ENCODE data around the gene ANKMY1. TPM values are rescaled to one million over a fixed set of nuclear protein-coding genes. Genes with fewer than 3 reads are reported as not detected.
"Not testable (repeated sequence)": the region's sequence is repeated elsewhere in the genome, so short reads cannot be mapped to it uniquely, and the experiment has no call there.

Gene ANKMY1
- total and polyA plus RNA-seq, 4 donors, result 9.3 to 34.8 (median 14.8) TPM

GRCh38 chr2:240524963-240525718 is 32.6 kb downstream of the ANKMY1 start:
- peaks cover 0 to 22% (median 8%) of the 10 kb centered on the region in 4 donors for H3K36me3 ChIP-seq (ENCODE audit: control insufficient read depth in 4 of 4, insufficient read depth in 4 of 4, low read length in 4 of 4)
- ATAC-seq (ENCODE audit: insufficient read depth, low FRiP score), result no peak

GRCh38 chr2:240523451-240524281 is 34.1 kb downstream of the ANKMY1 start:
- no peak overlapping the region for H3K9ac ChIP-seq (ENCODE audit: insufficient read depth in 1 of 2, low read length in 2 of 2)
- no peak overlapping the region for H3K4me3 ChIP-seq
- peaks cover 0 to 11% (median 5%) of the 10 kb centered on the region in 3 donors for H3K27me3 ChIP-seq (ENCODE audit: control insufficient read depth in 3 of 3, insufficient read depth in 3 of 3, low read length in 2 of 3)
- ATAC-seq (ENCODE audit: insufficient read depth, low FRiP score), result no peak
- H3K9me3 ChIP-seq (ENCODE audit: control insufficient read depth in 4 of 4, insufficient read depth in 3 of 4, low read length in 3 of 4), result peaks cover 0 to 8% (median under 1%) of the 10 kb centered on the region in 4 donors
- 97 to 98% methylated on average over 32 of the region's 32 CpGs for WGBS, 2 donors
- no peak for TF ChIP-seq CTCF (IDR thresholded peaks at IDR 0.05; ENCODE audit: control extremely low read depth, extremely low read depth)
- peaks cover 0 to 13% (median 3%) of the 10 kb centered on the region in 5 donors for H3K4me1 ChIP-seq (ENCODE audit: control insufficient read depth in 5 of 5, insufficient read depth in 5 of 5, low read length in 5 of 5)
- H3K27ac ChIP-seq (ENCODE audit: low read depth in 1 of 2, low read length in 1 of 2), result no peak overlapping the region
- no peak for DNase-seq
- H3K36me3 ChIP-seq (ENCODE audit: control insufficient read depth in 4 of 4, insufficient read depth in 4 of 4, low read length in 4 of 4), result peaks cover 0 to 16% (median 8%) of the 10 kb centered on the region in 4 donors

More at GRCh38 chr2:240524963-240525718, 32.6 kb downstream of the ANKMY1 start:
- H3K4me1 ChIP-seq (ENCODE audit: control insufficient read depth in 5 of 5, insufficient read depth in 5 of 5, low read length in 5 of 5), result peaks cover 0 to 3% (median 3%) of the 10 kb centered on the region in 5 donors
- peaks cover 0 to 8% (median 5%) of the 10 kb centered on the region in 3 donors for H3K27me3 ChIP-seq (ENCODE audit: control insufficient read depth in 3 of 3, insufficient read depth in 3 of 3, low read length in 2 of 3)
- no peak for TF ChIP-seq CTCF (IDR thresholded peaks at IDR 0.05; ENCODE audit: control extremely low read depth, extremely low read depth)
- WGBS, 2 donors, result 78 to 90% methylated on average over 8 of the region's 8 CpGs
- DNase-seq, result no peak
- no peak overlapping the region for H3K4me3 ChIP-seq
- no peak overlapping the region for H3K27ac ChIP-seq (ENCODE audit: low read depth in 1 of 2, low read length in 1 of 2)
- H3K9ac ChIP-seq (ENCODE audit: insufficient read depth in 1 of 2, low read length in 2 of 2), result no peak overlapping the region
- peaks cover 0 to 8% (median under 1%) of the 10 kb centered on the region in 4 donors for H3K9me3 ChIP-seq (ENCODE audit: control insufficient read depth in 4 of 4, insufficient read depth in 3 of 4, low read length in 3 of 4)

GRCh38 chr2:240522406-240522805 is 35.4 kb downstream of the ANKMY1 start:
- peaks cover 0 to 8% (median under 1%) of the 10 kb centered on the region in 4 donors for H3K9me3 ChIP-seq (ENCODE audit: control insufficient read depth in 4 of 4, insufficient read depth in 3 of 4, low read length in 3 of 4)
- peaks cover 0 to 11% (median 5%) of the 10 kb centered on the region in 3 donors for H3K27me3 ChIP-seq (ENCODE audit: control insufficient read depth in 3 of 3, insufficient read depth in 3 of 3, low read length in 2 of 3)
- H3K4me1 ChIP-seq (ENCODE audit: control insufficient read depth in 5 of 5, insufficient read depth in 5 of 5, low read length in 5 of 5), result peaks cover 0 to 13% (median 3%) of the 10 kb centered on the region in 5 donors
- H3K36me3 ChIP-seq (ENCODE audit: control insufficient read depth in 4 of 4, insufficient read depth in 4 of 4, low read length in 4 of 4), result peaks cover 0 to 12% (median 8%) of the 10 kb centered on the region in 4 donors
- no peak for TF ChIP-seq CTCF (IDR thresholded peaks at IDR 0.05; ENCODE audit: control extremely low read depth, extremely low read depth)
- H3K4me3 ChIP-seq, result no peak overlapping the region
- no peak overlapping the region for H3K9ac ChIP-seq (ENCODE audit: insufficient read depth in 1 of 2, low read length in 2 of 2)
- no peak overlapping the region for H3K27ac ChIP-seq (ENCODE audit: low read depth in 1 of 2, low read length in 1 of 2)
- DNase-seq, result no peak
- WGBS, 2 donors, result 97% methylated on average over 12 of the region's 12 CpGs
- ATAC-seq (ENCODE audit: insufficient read depth, low FRiP score), result no peak

- 92 to 95% methylated on average over 5 of the region's 5 CpGs for WGBS, 2 donors
Measured at GRCh38 chr2:240521885-240522284, 35.9 kb downstream of the ANKMY1 start.

More at GRCh38 chr2:240521885-240522284, 35.9 kb downstream of the ANKMY1 start:
- not testable (repeated sequence) for H3K27ac ChIP-seq (ENCODE audit: low read depth in 1 of 2, low read length in 1 of 2); DNase-seq; H3K9me3 ChIP-seq (ENCODE audit: control insufficient read depth in 4 of 4, insufficient read depth in 3 of 4, low read length in 3 of 4); H3K9ac ChIP-seq (ENCODE audit: insufficient read depth in 1 of 2, low read length in 2 of 2); H3K4me3 ChIP-seq; ATAC-seq (ENCODE audit: insufficient read depth, low FRiP score)
- peaks cover 0 to 13% (median 3%) of the 10 kb centered on the region in 5 donors for H3K4me1 ChIP-seq (ENCODE audit: control insufficient read depth in 5 of 5, insufficient read depth in 5 of 5, low read length in 5 of 5)
- peaks cover 0 to 11% (median 5%) of the 10 kb centered on the region in 3 donors for H3K27me3 ChIP-seq (ENCODE audit: control insufficient read depth in 3 of 3, insufficient read depth in 3 of 3, low read length in 2 of 3)
- peaks cover 0 to 12% (median 7%) of the 10 kb centered on the region in 4 donors for H3K36me3 ChIP-seq (ENCODE audit: control insufficient read depth in 4 of 4, insufficient read depth in 4 of 4, low read length in 4 of 4)
